Cardiac septum (tissue), 1 donor: ENCODE measurements around the gene NFATC2. TPM values are rescaled to one million over a fixed set of nuclear protein-coding genes. Genes with fewer than 3 reads are reported as not detected.
"Not testable (repeated sequence)": the region's sequence is repeated elsewhere in the genome, so short reads cannot be mapped to it uniquely, and the experiment has no call there.

Experiments used
- DNase-seq: peaks from one replicate; pipeline ENCODE4 v3.0.0-alpha.2; 2020; ENCODE audit warnings: low spot score
- intact Hi-C: fragments of 100-400 bp; cut with DNase I; formaldehyde crosslinking; loops from one replicate; pipeline ENCODE4 v1.14.0; 2022
- total RNA-seq: library from RNA; stranded (reverse); fragmentation: NEBNext Ultra II Directional; extraction: Animal tissue kit (Norgen Biotek cat#: 25700); gene quantifications from one replicate; pipeline ENCODE4 v1.2.1, GENCODE V29; 2021
- donor health status: DM: no; HTN: no; CAD: no.

The NFATC2 gene
- total RNA-seq, 1 donor from 2014 or later = 4.3 TPM

DNA sequence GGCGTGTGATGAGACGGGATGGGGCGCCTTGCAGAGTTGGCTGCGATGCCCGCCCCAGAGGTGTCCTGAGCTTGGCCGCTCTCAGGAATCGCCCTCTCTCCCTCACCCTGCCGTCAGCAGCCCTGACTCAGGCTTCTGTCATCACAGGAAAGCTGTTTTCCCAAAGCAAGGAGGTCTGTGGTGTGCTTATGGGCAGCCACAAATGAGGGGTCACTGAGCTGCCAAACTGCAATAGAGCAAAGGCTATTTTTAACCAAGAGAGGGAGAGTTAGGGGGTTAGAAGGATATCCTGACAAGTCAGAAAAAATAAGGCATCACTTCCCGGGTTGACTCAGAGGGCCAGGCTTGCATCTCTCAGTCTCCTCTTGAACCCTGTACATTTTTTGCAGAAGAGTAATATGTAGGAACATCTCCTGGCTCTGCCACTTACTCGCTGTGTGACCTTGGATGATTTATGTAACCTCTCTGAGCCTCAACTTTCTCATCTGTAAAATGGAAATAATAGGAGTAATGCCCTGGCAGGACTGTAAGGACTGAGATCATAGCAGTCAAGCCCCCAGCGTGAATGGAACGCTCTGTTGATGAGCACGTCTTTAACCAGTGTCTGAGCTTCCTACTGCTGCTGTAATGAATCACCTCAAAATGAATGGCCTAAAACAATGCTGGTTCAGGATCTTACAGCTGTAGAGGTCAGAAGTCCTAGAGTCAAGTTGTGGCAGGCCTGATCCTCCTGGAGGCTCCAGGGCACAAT lies 181.9 kb downstream of the NFATC2 start:
- intact Hi-C loops = no loop called here
- no peak for DNase-seq

DNA sequence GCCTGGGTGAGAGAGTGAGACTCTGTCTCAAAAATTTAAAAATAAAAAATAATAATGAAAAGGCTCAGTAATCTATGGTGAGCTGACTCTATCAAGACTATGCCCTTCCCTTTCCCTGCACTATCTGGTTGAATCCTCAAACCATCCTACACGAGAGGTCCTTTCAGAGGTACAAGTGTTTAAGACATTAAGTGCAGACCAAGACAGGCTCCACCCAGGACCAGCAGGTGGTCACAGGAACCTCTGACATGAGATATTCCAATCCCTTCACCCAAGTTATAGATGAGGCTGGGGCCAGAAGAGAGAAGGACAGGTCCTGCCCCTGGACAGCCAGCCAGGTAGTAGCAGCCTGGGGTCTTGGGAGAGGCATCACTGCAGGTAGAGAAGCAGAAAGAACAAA lies 182.6 kb downstream of the NFATC2 start:
- intact Hi-C loops = no loop called here
- DNase-seq = no peak

DNA sequence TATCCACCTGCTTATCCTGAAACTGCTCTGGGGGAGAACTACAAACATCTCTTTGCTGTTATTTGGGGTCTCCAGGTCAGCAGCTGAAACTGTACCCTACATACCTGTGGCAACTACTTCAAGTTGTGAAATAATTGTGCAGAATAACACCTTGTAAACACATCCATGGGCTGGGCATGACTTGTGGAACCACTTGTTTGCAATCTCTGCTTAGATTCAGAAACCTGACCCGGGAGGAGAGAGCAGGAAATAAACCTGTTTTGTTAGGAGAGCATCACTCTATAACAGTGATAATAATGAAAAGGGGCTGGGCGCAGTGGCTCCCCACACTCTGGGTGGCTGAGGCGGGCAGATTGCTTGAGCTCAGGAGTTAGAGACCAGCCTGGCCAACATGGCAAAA lies 183.1 kb downstream of the NFATC2 start:
- intact Hi-C loops = no loop called here
- no peak for DNase-seq

DNA sequence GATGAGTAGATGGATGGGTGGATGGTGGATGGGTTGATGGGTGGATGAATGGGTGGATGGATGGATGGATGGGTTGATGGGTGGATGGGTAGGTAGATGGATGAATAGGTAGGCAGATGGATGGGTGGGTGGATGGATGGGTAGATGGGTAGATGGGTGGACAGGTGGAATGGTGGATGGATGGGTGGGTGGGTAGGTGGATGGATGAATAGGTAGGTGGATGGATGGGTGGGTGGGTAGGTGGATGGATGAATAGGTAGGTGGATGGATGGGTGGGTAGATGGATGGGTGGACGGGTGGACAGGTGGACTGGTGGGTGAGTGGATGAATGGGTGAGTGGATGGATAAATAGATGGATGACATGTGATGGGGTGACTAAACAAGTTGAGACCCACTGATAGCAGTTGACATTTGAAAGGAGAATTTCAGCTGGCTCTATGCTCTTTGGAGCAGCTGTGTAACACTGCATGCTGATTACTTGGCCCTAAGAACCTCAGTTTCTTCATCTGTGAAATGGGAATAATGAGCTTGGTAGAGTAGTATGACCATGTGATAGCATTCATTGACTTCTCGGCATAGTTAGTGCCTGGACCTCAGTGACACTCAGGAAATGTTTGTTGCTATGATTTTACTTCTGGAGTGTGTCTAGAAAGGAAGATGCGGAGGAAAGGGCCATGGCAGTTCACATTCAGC lies 184.3 kb downstream of the NFATC2 start:
- DNase-seq = no peak
- intact Hi-C loops = no loop called here

DNA sequence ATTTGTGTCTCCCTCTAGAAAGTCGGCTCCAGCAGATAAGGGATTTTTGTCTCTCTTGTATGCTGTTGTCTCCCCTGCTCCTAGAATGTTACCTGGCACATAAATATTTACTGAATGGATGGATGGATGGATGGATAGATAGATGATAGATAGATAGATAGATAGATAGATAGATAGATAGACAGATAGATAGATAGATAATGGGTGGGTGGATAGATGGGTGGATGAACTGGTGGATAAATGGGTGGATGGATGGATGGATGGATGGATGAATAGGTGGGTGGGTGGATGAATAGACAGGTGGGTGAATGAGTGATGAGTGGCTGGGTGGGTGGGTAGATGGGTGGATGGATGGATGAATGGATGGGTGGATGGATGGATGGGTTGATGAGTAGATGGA lies 185.0 kb downstream of the NFATC2 start:
- intact Hi-C loops = no loop called here
- DNase-seq = no peak

DNA sequence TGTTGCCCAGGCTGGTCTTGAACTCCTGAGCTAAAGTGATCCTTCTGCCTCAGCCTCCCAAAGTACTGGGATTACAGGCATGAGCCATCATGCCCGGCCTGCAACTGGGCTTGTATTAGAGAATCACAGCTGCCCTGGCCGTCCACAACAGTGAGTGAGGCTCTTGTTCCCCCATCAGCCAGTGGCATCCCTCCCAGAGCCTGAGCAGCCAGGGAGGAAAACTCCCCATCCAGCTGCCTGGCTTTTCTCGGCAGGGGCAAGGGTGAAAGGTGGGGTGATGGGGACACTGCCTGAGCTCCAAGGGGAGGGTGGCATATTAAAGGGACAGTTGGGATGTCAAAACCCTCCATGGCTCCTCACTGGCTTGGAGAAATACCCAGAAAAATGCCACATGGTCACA lies 185.6 kb downstream of the NFATC2 start:
- no peak for DNase-seq

DNA sequence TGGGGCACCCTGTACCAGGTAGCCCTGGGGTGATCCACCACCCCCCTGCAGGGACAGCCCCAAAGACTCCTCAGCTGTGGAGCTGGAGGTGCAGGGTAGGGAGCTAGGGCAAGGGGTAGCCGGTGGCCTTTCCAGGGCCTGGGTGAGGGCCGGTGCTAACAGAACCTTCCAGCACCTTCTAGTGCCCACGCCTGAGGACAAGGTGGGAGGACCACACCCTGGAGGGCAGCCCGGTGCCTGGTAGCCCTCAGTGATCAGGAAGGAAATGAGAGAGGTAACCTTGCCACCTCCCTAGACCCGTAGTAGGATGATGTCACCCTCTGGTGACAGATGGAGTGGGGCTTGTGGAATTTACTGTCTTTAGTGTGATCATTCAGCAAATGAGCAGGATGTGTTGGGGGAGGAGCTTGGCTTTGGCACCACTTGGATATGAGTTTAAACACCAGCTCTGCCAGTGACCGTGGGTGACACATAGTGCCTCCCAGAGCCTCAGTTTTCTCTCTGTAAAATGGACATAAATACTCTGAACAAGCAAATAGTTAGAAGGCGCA lies 187.7 kb downstream of the NFATC2 start:
- no peak for DNase-seq
- intact Hi-C loops = no loop called here

More for the DNA sequence above, 185.6 kb downstream of the NFATC2 start:
- intact Hi-C loops = no loop called here

DNA sequence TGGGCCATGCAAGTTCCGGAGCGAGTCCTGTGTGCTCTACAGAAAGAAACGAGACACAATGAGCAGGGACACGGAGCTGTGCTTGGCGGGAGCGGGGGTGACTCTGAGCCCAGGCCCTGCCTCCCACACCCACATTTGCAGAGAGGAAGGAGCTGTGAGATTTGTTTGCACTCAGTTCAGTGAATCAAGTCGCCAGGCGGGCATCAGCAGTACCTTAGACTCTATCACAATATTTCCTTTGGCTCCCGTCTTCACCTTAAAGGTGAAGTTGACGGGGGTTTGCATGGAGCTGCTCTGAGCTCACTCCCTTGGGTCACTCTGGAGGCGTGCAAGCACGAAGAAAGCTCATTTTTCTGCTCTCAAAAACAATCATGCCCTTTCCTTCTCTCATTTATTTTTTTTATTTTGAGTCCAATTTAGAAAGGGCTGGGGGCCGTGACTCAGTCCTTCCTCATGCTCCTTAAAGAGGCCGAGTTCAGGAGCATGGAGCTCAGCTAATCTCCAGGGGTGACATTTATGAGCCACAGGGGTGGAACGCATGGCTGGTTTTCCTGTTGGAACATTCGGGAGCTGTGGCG lies 188.2 kb downstream of the NFATC2 start:
- intact Hi-C loops = no loop called here
- DNase-seq = no peak

DNA sequence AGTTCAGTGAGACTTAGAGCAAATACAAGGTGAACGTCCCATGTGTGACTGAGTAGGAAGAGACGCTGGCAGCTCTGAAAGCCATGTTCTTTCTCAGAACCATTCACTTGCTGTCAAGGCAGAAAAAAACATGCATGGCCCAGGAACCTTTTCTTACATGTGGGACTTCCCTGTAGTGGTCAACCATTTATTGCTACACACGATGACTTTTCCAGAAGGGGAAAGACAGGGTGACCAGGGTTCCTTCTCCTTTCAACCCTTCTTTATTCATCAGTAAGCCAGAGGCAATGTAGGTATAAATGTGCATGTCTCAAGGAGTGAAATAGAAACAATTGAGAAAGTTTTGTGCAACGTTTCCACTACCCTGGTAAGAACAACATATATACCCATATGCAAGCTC lies 189.0 kb downstream of the NFATC2 start:
- DNase-seq = no peak
- intact Hi-C loops = no loop called here

DNA sequence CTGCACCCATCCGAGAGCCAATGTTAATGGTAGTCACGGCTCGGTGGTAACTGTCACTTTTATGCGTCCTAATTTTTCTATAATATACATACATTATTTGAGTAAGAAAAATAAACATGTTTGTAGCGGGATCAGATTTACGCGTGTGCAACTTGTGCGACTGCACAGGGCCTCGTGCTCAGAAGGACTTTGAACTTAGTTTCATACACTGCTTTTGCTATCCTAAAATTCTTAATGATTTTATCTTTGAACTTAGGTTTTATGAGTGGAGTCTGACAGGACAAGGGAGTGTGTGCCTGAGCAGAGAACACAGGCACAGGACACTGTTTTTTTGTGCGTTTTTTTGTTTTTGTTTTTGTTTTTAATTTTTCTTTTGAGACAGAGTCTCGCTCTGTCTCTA lies 189.7 kb downstream of the NFATC2 start:
- intact Hi-C loops = no loop called here
- no peak for DNase-seq

DNA sequence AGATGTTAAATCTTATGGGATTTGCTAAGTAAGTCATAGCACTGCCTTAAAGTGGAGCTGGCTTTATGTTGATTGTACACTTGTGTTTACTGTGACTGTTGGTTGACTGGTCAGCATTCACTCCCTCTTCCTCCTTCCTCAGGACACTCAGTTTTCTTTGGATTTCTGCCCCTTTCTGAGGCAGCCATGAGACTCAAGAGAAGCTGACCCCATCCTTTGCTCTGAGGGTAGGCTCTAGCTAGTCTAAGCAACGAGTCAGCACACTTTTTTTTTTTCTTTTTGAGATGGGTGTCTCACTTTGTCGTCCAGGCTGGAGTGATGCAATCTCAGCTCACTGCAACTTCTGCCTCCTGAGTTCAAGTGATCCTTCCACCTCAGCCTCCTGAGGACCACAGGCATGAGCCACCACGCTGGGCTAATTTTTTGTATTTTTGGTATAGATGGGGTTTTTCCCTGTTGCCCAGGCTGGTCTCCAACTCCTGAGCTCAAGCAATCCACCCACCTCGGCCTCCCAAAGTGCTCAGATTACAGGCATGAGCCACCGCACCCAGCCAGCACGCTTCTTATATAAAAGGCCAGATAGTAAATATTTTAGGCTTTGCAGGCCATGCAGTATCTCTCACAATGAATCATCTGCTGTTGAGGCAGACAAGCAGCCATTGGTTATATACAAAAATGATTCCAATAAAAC lies 191.4 kb downstream of the NFATC2 start:
- DNase-seq = peak; percentile 53
- intact Hi-C loops = no loop called here

DNA sequence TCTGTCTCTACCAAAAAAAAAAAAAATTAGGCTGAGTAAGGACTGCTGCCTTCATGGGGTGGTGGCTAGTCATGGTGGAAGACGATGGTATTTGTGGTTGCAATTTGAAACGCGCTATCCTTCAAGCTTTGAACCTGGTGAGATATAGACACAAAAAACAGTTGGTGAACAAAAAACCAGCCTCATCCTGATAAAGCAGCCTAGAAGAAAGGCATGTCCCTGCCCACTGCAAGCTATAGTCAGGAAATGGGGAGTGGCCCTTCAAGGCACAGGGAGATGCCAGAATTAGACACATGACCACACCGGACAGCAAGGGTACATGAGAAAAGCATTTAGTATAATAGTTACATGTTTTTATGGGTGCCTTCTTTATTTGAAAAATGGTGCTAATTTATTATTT lies 193.6 kb downstream of the NFATC2 start:
- DNase-seq = peak; percentile 5
- intact Hi-C loops = no loop called here

DNA sequence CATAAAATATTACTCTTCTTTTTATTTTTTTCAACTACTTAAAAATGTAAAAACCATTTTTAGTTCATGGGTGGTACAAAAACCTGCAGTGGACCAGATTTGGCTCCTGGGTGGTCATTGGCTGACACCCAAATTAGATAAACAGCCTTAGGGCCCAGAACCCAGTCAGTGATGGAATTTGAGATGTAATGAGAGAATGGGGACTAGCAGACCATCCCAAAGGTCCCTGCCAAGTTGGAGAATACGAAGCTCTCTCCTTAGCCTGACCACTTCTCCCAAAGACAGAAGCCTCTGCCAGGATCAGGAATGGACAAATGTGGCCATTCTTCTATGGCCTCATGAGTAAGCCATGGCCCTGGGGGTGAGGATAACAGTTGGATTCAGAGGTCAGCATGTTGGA lies 194.7 kb downstream of the NFATC2 start:
- DNase-seq = no peak
- intact Hi-C loops = no loop called here

DNA sequence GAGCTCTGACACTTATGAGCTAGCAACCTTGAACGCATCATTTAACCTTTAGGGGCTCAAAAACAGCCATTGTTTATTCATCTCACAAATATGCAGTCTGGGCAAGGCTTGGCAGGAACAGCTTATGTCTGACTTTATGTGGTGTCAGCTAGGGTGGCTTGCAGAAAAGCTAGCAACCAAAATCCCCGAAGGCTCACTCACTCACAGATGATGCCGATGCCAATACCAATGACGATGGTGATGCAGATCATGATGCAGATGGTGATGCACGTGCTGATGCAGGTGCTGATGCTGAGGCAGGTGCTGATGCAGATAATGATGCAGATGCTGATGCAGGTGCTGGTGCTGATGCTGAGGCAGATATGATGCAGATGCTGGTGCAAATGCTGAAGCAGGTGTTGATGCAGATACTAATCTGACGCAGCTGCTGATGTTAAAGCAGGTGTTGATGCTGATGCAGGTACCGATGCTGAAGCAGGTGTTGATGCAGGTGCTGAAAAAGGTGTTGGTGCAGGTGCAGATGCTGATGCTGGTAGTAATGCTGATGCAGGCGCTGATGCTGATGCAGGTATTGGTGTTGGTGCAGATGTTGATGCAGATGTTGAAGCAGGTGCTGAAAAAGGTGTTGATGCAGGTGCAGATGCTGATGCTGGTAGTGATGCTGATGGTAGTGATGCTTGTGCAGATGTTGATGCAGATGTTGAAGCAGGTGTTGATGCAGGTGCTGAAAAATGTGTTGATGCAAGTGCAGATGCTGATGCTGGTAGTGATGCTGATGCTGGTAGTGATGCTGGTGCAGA lies 195.6 kb downstream of the NFATC2 start:
- no peak for DNase-seq
- intact Hi-C loops = no loop called here

DNA sequence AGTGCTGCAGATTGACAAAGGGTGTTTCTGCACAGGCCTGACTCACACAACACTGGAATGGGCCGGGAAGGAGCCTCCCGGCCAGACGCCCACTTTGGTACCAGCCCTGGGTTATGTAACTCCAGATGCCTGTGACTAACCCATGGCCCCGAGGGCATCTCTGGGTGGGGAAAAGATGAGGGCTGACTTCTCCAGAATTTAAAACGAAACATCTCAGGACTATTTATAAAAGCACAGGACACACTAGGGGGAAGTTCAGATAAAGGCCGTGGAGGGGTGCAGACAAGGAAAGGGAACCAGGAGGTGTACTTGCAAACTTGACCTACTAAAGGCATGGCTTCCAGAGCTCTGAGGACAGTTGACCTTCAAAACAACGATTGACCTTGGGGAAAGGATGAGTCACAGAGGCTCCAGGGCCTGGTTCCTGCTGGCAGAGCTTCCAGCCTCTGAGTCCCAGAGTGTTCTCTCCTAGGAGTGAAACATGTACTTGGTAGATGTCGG lies 196.9 kb downstream of the NFATC2 start:
- DNase-seq = peak; percentile 59
- intact Hi-C loops = no loop called here

DNA sequence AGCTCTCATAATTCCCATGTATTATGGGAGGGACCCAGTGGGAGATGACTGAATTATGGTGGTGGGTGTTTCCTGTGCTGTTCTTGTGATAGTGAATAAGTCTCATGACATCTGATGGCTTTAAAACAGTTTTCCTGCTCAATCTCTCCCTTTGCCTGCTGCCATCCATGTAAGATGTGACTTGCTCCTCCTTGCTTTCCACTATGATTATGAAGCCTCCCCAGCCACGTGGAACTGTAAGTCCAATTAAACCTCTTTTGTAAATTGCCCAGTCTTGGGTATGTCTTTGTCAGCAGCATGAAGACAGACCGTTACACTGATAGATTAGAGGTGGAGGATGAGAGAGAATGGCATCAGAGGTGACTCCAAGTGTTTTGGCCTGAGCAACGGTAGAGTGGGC lies 198.7 kb downstream of the NFATC2 start:
- intact Hi-C loops, DNase-seq: not testable (repeated sequence)

DNA sequence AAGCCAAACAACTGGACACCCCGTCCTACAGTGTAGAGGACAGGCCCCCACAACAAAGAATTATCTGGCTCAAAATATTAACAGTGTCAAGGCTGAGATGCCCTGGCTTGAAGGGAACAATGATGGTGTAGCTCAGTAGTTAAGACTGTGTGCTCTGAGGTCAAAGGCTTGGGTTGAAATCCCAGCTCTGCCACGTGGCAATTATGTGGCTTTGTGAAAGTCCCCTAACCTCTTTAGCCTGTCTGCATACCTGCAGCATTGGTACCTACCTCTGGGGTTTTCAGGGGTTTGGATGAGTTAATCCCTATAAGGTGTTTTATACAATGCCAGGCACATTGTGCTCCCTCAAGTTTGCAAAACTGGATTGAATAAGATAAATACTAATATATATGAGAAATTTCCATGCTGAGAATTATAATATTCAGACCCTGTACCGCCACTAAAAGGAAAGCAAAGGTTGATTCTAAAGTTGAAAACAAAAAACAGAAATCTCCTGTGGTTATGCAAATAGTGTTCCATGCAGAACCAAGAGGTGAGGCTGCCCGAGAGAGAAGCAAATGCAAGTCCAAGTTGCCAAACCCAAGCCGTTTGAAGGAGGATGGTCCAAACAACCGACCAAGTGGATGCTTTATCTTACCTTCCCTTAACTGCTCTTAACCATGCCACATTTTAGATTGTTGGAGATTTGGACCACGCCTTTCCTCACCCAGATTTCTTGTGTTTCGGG lies 199.8 kb downstream of the NFATC2 start:
- intact Hi-C loops = no loop called here
- DNase-seq = no peak

DNA sequence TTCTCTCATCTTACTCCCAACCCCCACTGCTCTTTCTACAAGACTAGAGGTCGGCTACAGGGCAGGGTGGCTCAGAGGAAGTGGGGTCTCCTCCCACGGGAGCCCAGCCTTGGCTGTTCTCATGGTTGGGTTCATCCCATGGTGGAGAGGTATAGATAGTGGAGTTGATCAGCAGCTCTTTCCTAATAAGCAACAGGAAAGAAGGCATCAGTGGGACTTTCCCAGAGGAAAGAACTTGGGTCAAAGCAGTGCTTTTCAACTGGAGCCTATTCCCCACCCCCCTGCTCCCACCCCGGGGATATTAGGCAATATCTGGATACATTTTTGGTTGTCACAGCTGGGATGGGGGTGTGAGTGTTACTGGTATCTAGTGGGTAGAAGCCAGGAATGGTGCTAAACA lies 200.9 kb downstream of the NFATC2 start:
- DNase-seq = no peak
- intact Hi-C loops = no loop called here

DNA sequence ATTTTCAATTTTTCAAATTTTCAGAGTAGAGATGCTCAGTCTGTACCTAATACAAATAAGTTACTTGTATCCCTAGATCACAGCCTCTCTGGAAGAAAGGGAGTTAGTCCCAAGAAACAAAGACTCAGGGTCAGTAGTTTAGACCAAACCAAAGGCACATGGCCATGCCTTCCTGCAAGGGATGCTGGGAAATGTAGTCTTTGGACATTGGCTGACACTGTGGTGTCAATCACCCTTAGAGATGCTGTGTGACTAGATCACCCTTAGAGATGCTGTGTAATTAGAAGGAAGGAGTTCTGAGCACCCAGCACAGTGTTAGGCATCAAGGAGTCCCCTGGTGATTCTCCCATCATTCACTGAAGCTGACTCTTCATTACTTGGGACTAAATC lies 202.1 kb downstream of the NFATC2 start:
- no peak for DNase-seq
- intact Hi-C loops = no loop called here
